Keratinocyte (primary cell): ENCODE measurements around the gene KRT79. TPM values are rescaled to one million over a fixed set of nuclear protein-coding genes. Genes with fewer than 3 reads are reported as not detected.

Experiments
- DNase-seq: peaks from one replicate; pipeline ENCODE4 v3.0.0-alpha.2; 2011; ENCODE audit warnings: low read depth, missing footprints, low spot score
- FAIRE-seq: peaks from 2 replicates; lab custom pipeline; 2011; peaks lifted over from hg19 to GRCh38; lab: Jason Lieb, UNC
- H2AFZ ChIP-seq: 2 replicates; pipeline ENCODE4 v1.6.0; 2012; ENCODE audit warnings: low read length, control low read depth, inconsistent platforms; ENCODE audit not compliant: control insufficient read depth
- H3K27ac ChIP-seq: 2 replicates; pipeline ENCODE4 v1.5.1; 2011; ENCODE audit warnings: low read length; ENCODE audit not compliant: control insufficient read depth, insufficient read depth
- H3K27me3 ChIP-seq: 3 replicates; pipeline ENCODE4 v1.6.0; 2011; ENCODE audit warnings: low read length; ENCODE audit not compliant: control insufficient read depth, insufficient read depth; ENCODE audit errors: extremely low read depth
- H3K36me3 ChIP-seq, 2 experiments: 2 replicates in 1 of 2; 3 replicates in 1 of 2; pipeline ENCODE4 v1.5.1; 2011; ENCODE audit warnings: low read length in 2 of 2, mild to moderate bottlenecking in 1 of 2; ENCODE audit not compliant: control insufficient read depth in 2 of 2, insufficient read depth in 2 of 2; ENCODE audit errors: extremely low read depth in 1 of 2
- H3K4me1 ChIP-seq: 3 replicates; pipeline ENCODE4 v1.5.1; 2011; ENCODE audit warnings: low read length; ENCODE audit not compliant: control insufficient read depth, insufficient read depth; ENCODE audit errors: extremely low read depth
- H3K4me2 ChIP-seq: 3 replicates; pipeline ENCODE4 v1.6.0; 2011; ENCODE audit warnings: low read depth, low read length; ENCODE audit not compliant: control insufficient read depth, insufficient read depth; ENCODE audit errors: extremely low read depth
- H3K4me3 ChIP-seq, 3 experiments: fragments of 200-600 bp in 1 of 3; sonication (generic) in 1 of 3; 2 replicates in 2 of 3; 3 replicates in 1 of 3; pipeline ENCODE4 v1.5.1; 2011 to 2016; ENCODE audit warnings: low read length in 3 of 3, mild to moderate bottlenecking in 3 of 3, control low read depth in 2 of 3, inconsistent platforms in 1 of 3, low read depth in 1 of 3, mixed read lengths in 1 of 3, mixed run types in 1 of 3, moderate library complexity in 1 of 3; ENCODE audit not compliant: control insufficient read depth in 2 of 3, insufficient read depth in 2 of 3; ENCODE audit errors: extremely low read depth in 1 of 3
- H3K79me2 ChIP-seq: 2 replicates; pipeline ENCODE4 v1.6.0; 2012; ENCODE audit warnings: low read length; ENCODE audit not compliant: control insufficient read depth, insufficient read depth
- H3K9ac ChIP-seq: 3 replicates; pipeline ENCODE4 v1.6.0; 2011; ENCODE audit warnings: low read length; ENCODE audit not compliant: control insufficient read depth, insufficient read depth; ENCODE audit errors: extremely low read depth
- H3K9me1 ChIP-seq: 3 replicates; pipeline ENCODE4 v1.6.0; 2011; ENCODE audit warnings: low read length; ENCODE audit not compliant: control insufficient read depth, insufficient read depth; ENCODE audit errors: extremely low read depth
- H3K9me3 ChIP-seq: 2 replicates; pipeline ENCODE4 v1.5.1; 2012; ENCODE audit warnings: low read depth, low read length; ENCODE audit not compliant: control insufficient read depth
- H4K20me1 ChIP-seq: 3 replicates; pipeline ENCODE4 v1.6.0; 2011; ENCODE audit warnings: low read length; ENCODE audit not compliant: control insufficient read depth, insufficient read depth; ENCODE audit errors: extremely low read depth
- CTCF ChIP-seq, 3 experiments: IDR thresholded peaks in 1 of 3; conservative IDR thresholded peaks in 1 of 3; optimal IDR thresholded peaks in 1 of 3; 2 replicates in 2 of 3; 3 replicates in 1 of 3; pipeline versions ENCODE3 to v1.5.1; 2011; ENCODE audit warnings: low read length in 3 of 3, mild to moderate bottlenecking in 3 of 3, moderate library complexity in 2 of 3, control low read depth in 1 of 3, inconsistent platforms in 1 of 3; ENCODE audit not compliant: insufficient read depth in 2 of 3; ENCODE audit errors: extremely low read depth in 1 of 3
- EZH2 ChIP-seq: IDR thresholded peaks from one replicate; pipeline ENCODE4 v1.6.1; 2012; ENCODE audit warnings: inconsistent platforms, mild to moderate bottlenecking, low read length, moderate library complexity
- dilution Hi-C: fragments of 300-500 bp; cut with MboI; formaldehyde crosslinking; loops from one replicate; pipeline ENCODE4 v1.7.0; 2020; ENCODE audit warnings: low sequenced_read_pairs; ENCODE audit not compliant: extremely low pct_ligation_motif_present
- polyA plus RNA-seq, 5 experiments: library from polyadenylated mRNA; depleted of rRNA in 3 of 5; stranded (reverse) in 3 of 5; stranded (forward) in 1 of 5; unstranded in 1 of 5; fragments of >200 nt; gene quantifications; 1 replicate in 1 of 5; 2 replicates in 3 of 5; 3 replicates in 1 of 5; pipeline versions ENCODE4 v1.2.1 to v1.2.3, GENCODE V29; 2011 to 2012; ENCODE audit warnings: missing spikeins in 2 of 5, low read depth in 1 of 5, low replicate concordance in 1 of 5

Gene KRT79
- polyA plus RNA-seq, 1 donor (not counting 4 experiments of a cell fraction or from before 2014, with no cell fraction given) = 0.09 TPM

- H3K4me3 ChIP-seq = no peak overlapping the region
Observed at GRCh38 chr12:52865090-52865944, 31.2 kb upstream of the KRT79 start.

GRCh38 chr12:52862023-52862422, 27.9 kb upstream of the KRT79 start:
- Histone ChIP-seq H3K27me3 (no peaks in the 10 kb centered on the region), H3K36me3 (no peaks in the 10 kb centered on the region), H3K4me1 (peaks cover 54% of the 10 kb centered on the region), H3K9me3 (no peaks in the 10 kb centered on the region), H3K4me2 (no peak overlapping the region), H4K20me1 (no peaks in the 10 kb centered on the region), H3K9me1 (no peaks in the 10 kb centered on the region), H3K4me3 (no peak overlapping the region), H2AFZ (no peak overlapping the region), H3K27ac (peak overlapping the region; percentile 6), H3K9ac (peak overlapping the region; percentile 11), H3K79me2 (no peaks in the 10 kb centered on the region)
- dilution Hi-C loops = no loop called here
- FAIRE-seq (peak; percentile 73), DNase-seq (no peak)
- TF ChIP-seq EZH2 (no peak), CTCF (optimal IDR thresholded peaks at IDR 0.05 in 1 of 3, IDR thresholded peaks at IDR 0.05 in 1 of 3, conservative IDR thresholded peaks at IDR 0.05 in 1 of 3; ENCODE audit: extremely low read depth in 1 of 3, insufficient read depth in 2 of 3, low read length in 3 of 3) (no peak)

More at GRCh38 chr12:52865090-52865944, 31.2 kb upstream of the KRT79 start:
- Histone ChIP-seq H3K4me2 (no peak overlapping the region), H3K36me3 (no peaks in the 10 kb centered on the region), H3K27me3 (no peaks in the 10 kb centered on the region), H3K79me2 (no peaks in the 10 kb centered on the region), H4K20me1 (no peaks in the 10 kb centered on the region), H3K9me3 (no peaks in the 10 kb centered on the region), H3K4me1 (peaks cover 51% of the 10 kb centered on the region), H3K9me1 (no peaks in the 10 kb centered on the region), H2AFZ (no peak overlapping the region), H3K27ac (peak overlapping the region; percentile 25), H3K9ac (no peak overlapping the region)
- no peak for DNase-seq
- FAIRE-seq = peak; percentile 78
- TF ChIP-seq CTCF (optimal IDR thresholded peaks at IDR 0.05 in 1 of 3, IDR thresholded peaks at IDR 0.05 in 1 of 3, conservative IDR thresholded peaks at IDR 0.05 in 1 of 3; ENCODE audit: extremely low read depth in 1 of 3, insufficient read depth in 2 of 3, low read length in 3 of 3) = peak in 2 of 3 experiments; percentile 93 to 94
- no peak for TF ChIP-seq EZH2
- dilution Hi-C loops = no loop called here
